ENCODE measurements around the gene ANKRD12.

GRCh38 chr18:9184998-9185613 lies 48.5 kb downstream of the ANKRD12 start:
- TF ChIP-seq, protein P1, sequence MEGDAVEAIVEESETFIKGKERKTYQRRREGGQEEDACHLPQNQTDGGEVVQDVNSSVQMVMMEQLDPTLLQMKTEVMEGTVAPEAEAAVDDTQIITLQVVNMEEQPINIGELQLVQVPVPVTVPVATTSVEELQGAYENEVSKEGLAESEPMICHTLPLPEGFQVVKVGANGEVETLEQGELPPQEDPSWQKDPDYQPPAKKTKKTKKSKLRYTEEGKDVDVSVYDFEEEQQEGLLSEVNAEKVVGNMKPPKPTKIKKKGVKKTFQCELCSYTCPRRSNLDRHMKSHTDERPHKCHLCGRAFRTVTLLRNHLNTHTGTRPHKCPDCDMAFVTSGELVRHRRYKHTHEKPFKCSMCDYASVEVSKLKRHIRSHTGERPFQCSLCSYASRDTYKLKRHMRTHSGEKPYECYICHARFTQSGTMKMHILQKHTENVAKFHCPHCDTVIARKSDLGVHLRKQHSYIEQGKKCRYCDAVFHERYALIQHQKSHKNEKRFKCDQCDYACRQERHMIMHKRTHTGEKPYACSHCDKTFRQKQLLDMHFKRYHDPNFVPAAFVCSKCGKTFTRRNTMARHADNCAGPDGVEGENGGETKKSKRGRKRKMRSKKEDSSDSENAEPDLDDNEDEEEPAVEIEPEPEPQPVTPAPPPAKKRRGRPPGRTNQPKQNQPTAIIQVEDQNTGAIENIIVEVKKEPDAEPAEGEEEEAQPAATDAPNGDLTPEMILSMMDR (IDR thresholded peaks at IDR 0.05; ENCODE audit: low read depth, low read length) = no peak
- no peak for TF ChIP-seq EZH2phosphoT487 (IDR thresholded peaks at IDR 0.05; ENCODE audit: low read depth)
